Heart right ventricle (tissue), 16 donors: ENCODE results near the gene TMA16. TPM values are rescaled to one million over a fixed set of nuclear protein-coding genes. Genes with fewer than 3 reads are reported as not detected.

Experiments used
- ATAC-seq, 8 donors: fragments of 200-7000 bp; cut with Tn5 transposase; one replicate each; pipeline ENCODE4 v1.9.1; 2020; ENCODE audit warnings: mild to moderate bottlenecking in 8 of 8, moderate library complexity in 8 of 8, moderate number of reproducible peaks in 1 of 8
- DNase-seq, 2 donors: peaks; one replicate each; pipeline ENCODE4 v3.0.0-alpha.2; 2020
- H3K27ac ChIP-seq, 10 donors: fragments of 200-600 bp; sonication (generic) in 2 of 10; one replicate each; pipeline versions ENCODE4 v1.5.0 to v1.8.0; 2020 to 2022; ENCODE audit warnings: mild to moderate bottlenecking in 3 of 10
- H3K27me3 ChIP-seq, 7 donors: fragments of 200-600 bp; one replicate each; pipeline ENCODE4 v1.8.0; 2021 to 2022; ENCODE audit warnings: mild to moderate bottlenecking in 2 of 7
- H3K36me3 ChIP-seq, 9 donors: fragments of 200-600 bp; sonication (generic) in 1 of 9; one replicate each; pipeline versions ENCODE4 v1.5.0 to v1.8.0; 2020 to 2022; ENCODE audit warnings: mild to moderate bottlenecking in 2 of 9
- H3K4me1 ChIP-seq, 9 donors: fragments of 200-600 bp; sonication (generic) in 1 of 9; one replicate each; pipeline versions ENCODE4 v1.5.0 to v1.8.0; 2020 to 2022; ENCODE audit warnings: mild to moderate bottlenecking in 4 of 9
- H3K4me3 ChIP-seq, 10 donors: fragments of 200-600 bp; sonication (generic) in 2 of 10; one replicate each; pipeline versions ENCODE4 v1.5.0 to v1.8.0; 2020 to 2022; ENCODE audit warnings: mild to moderate bottlenecking in 7 of 10, moderate library complexity in 2 of 10
- H3K9me3 ChIP-seq, 11 donors: fragments of 200-600 bp in 10 of 11; sonication (generic) in 2 of 11; one replicate each; pipeline versions ENCODE4 v1.5.0 to v1.8.0; 2013 to 2022; ENCODE audit warnings: mild to moderate bottlenecking in 2 of 11, control low read depth in 1 of 11, moderate library complexity in 1 of 11
- CTCF ChIP-seq, 9 donors: fragments of 200-600 bp; sonication (generic) in 2 of 9; IDR thresholded peaks; one replicate each; pipeline versions ENCODE4 v1.5.0 to v1.8.0; 2021 to 2022; ENCODE audit warnings: antibody characterized with exemption in 9 of 9, mild to moderate bottlenecking in 5 of 9, moderate library complexity in 1 of 9
- WGBS, 2 donors: extraction: QIAGEN DNeasy Blood & Tissue Kit; methylation state at CpG; one replicate each; pipeline ENCODE4 v1.1.7; 2013; ENCODE audit warnings: inconsistent platforms in 1 of 2; 5-methylcytosine and 5-hydroxymethylcytosine counted together
- intact Hi-C, 10 donors: fragments of 100-400 bp; cut with DNase I; formaldehyde crosslinking; loops; one replicate each; pipeline versions ENCODE4 v1.11.1 to v1.14.2; 2022
- polyA plus RNA-seq, 2 donors: library from polyadenylated mRNA; stranded (reverse); fragments of 200-250 nt; gene quantifications; one replicate each; pipeline ENCODE4 v1.2.3, GENCODE V29; 2013
- total RNA-seq, 10 donors: library from RNA; stranded (reverse); fragmentation: NEBNext Ultra II Directional in 3 of 10; extraction: Animal tissue kit (Norgen Biotek cat#: 25700) in 3 of 10; gene quantifications; one replicate each; pipeline versions ENCODE4 v1.2.1 to v1.2.4, GENCODE V29; 2021 to 2023
- donor health status: Arrhythmogenic right ventricular cardiomyopathy.
- donor health status: ischemic (EF 13 %, LVEDD 7.1; RV severe dilation, severe dysfunction).
- donor health status: healthy with polysubstance abuse.
- donor health status: DM: no; HTN: yes; CAD: no.
- donor health status: DM: no; HTN: no; CAD: no.
- donor health status: ischemic (EF 25% LVEDD 6.9; RV normal size, moderate dysfunction).
- donor health status: ischemic (EF 25% LVEDD 5.7; RV mildly dilated, moderate dysfunction).
- donor health status: healthy.
- donor health status: DM: yes; HTN: yes; CAD: no.
- donor health status: Ischemic cardiomyopathy.
- donor health status: ischemic (EF 35%, LVEDD 5.7; RV mildly dilated, moderate dysfunction).
- donor health status: nonischemic (EF 11% LVEDD 7.7; RV severe dilation, severe dysfunction).
- donor health status: DM: yes; HTN: yes; CAD: no.
- donor health status: PGD.
- donor health status: ischemic (EF 29% LVEDD 5.4; RV normal size, mild dysfunction).
- donor health status: nonischemic (EF 23%, LVEDD 6.1; RV moderate dilation, normal function).

Gene TMA16
- total and polyA plus RNA-seq, 12 donors = 6.5 to 15.3 (median 9.7) TPM

GRCh38 chr4:163542275-163542674 is 47.8 kb downstream of the TMA16 start:
- Histone ChIP-seq H3K27me3 (no peaks in the 10 kb centered on the region), H3K4me3 (no peak overlapping the region), H3K27ac (no peak overlapping the region), H3K9me3 (no peaks in the 10 kb centered on the region), H3K36me3 (peaks cover 0 to 64% (median 0%) of the 10 kb centered on the region in 9 donors), H3K4me1 (peaks cover 0 to 11% (median 0%) of the 10 kb centered on the region in 9 donors)
- no peak for DNase-seq
- no peak for TF ChIP-seq CTCF (IDR thresholded peaks at IDR 0.05)
- ATAC-seq = no peak
- intact Hi-C loops = loop anchor here in 8 of 10 donors (2.0 to 10.0 kb wide), 7 partner anchors 55 to 1047 kb away; partner anchors contain the start of gene NPY1R (in 1 of the 8)
- 89 to 93% methylated on average over 3 of the region's 3 CpGs for WGBS, 2 donors

GRCh38 chr4:163544407-163545038 is 50.0 kb downstream of the TMA16 start:
- DNase-seq (peak; percentile 28 to 48), ATAC-seq (peak in 7 of 8 donors; percentile 76 to 85 (median 79))
- no peaks in the 10 kb centered on the region for H3K9me3 ChIP-seq
- peaks cover 0 to 11% (median 0%) of the 10 kb centered on the region in 9 donors for H3K4me1 ChIP-seq
- H3K4me3 ChIP-seq = peak overlapping the region in 6 of 10 donors; percentile 26 to 39 (median 35)
- H3K27ac ChIP-seq = no peak overlapping the region
- TF ChIP-seq CTCF (IDR thresholded peaks at IDR 0.05) = peak; percentile 79 to 97 (median 92)
- no peaks in the 10 kb centered on the region for H3K27me3 ChIP-seq
- peaks cover 0 to 53% (median 0%) of the 10 kb centered on the region in 9 donors for H3K36me3 ChIP-seq
- WGBS, 2 donors = 5 to 8% methylated on average over 12 of the region's 12 CpGs
- intact Hi-C loops = loop anchor here in 9 of 10 donors (1.0 to 10.0 kb wide), 8 partner anchors 57 to 1050 kb away; partner anchors contain the start of gene NPY1R (in 1 of the 9)

GRCh38 chr4:163548481-163549243 is 54.2 kb downstream of the TMA16 start:
- DNase-seq (no peak), ATAC-seq (peak in 4 of 8 donors; percentile 47 to 70 (median 53))
- Histone ChIP-seq H3K4me1 (peaks cover 0 to 29% (median 6%) of the 10 kb centered on the region in 9 donors), H3K9me3 (no peaks in the 10 kb centered on the region), H3K4me3 (no peak overlapping the region), H3K27ac (no peak overlapping the region), H3K27me3 (peaks cover 0 to 4% (median 0%) of the 10 kb centered on the region in 7 donors), H3K36me3 (peaks cover 0 to 17% (median 0%) of the 10 kb centered on the region in 9 donors)
- 43 to 46% methylated on average over 10 of the region's 10 CpGs for WGBS, 2 donors
- intact Hi-C loops = loop anchor here in 8 of 10 donors (1.0 to 10.0 kb wide), 7 partner anchors 61 to 1054 kb away; partner anchors contain the start of gene NPY1R (in 1 of the 8)
- peak; percentile 34 to 76 (median 63) for TF ChIP-seq CTCF (IDR thresholded peaks at IDR 0.05)

GRCh38 chr4:163550869-163551267 is 56.4 kb downstream of the TMA16 start:
- ATAC-seq = no peak
- intact Hi-C loops = loop anchor here in 8 of 10 donors (2.0 to 10.0 kb wide), 11 partner anchors 64 to 1196 kb away; no protein-coding TSS in a partner anchor
- H3K4me3 ChIP-seq = no peak overlapping the region

More at GRCh38 chr4:163550869-163551267, 56.4 kb downstream of the TMA16 start:
- 57 to 62% methylated on average over 6 of the region's 6 CpGs for WGBS, 2 donors
- peaks cover 0 to 4% (median 0%) of the 10 kb centered on the region in 7 donors for H3K27me3 ChIP-seq
- no peak for TF ChIP-seq CTCF (IDR thresholded peaks at IDR 0.05)
- H3K9me3 ChIP-seq = no peaks in the 10 kb centered on the region
- no peaks in the 10 kb centered on the region for H3K36me3 ChIP-seq
- no peak overlapping the region for H3K27ac ChIP-seq
- H3K4me1 ChIP-seq = peaks cover 0 to 22% (median 5%) of the 10 kb centered on the region in 9 donors
- DNase-seq = no peak
